Mesothelial cell of epicardium (in vitro differentiated cells): ENCODE measurements around the gene IDUA. TPM values are rescaled to one million over a fixed set of nuclear protein-coding genes. Genes with fewer than 3 reads are reported as not detected.

Source experiments
- DNase-seq, 2 experiments: peaks; one replicate each; pipeline ENCODE4 v3.0.0; 2021; ENCODE audit warnings: low spot score in 2 of 2; ENCODE audit not compliant: unreplicated experiment in 2 of 2
- H3K27ac Mint-ChIP-seq: 2 replicates; pipeline ENCODE4 v1.8.0; 2021; ENCODE audit warnings: mixed read lengths
- H3K27me3 Mint-ChIP-seq: 2 replicates; pipeline ENCODE4 v1.8.0; 2021; ENCODE audit warnings: low read depth, mixed read lengths
- H3K36me3 Mint-ChIP-seq: 2 replicates; pipeline ENCODE4 v1.8.0; 2021; ENCODE audit warnings: mixed read lengths
- H3K4me1 Mint-ChIP-seq: 2 replicates; pipeline ENCODE4 v1.8.0; 2021; ENCODE audit warnings: mixed read lengths
- H3K4me3 Mint-ChIP-seq: 2 replicates; pipeline ENCODE4 v1.8.0; 2021; ENCODE audit warnings: mild to moderate bottlenecking, moderate library complexity, mixed read lengths
- H3K9me3 Mint-ChIP-seq: 2 replicates; pipeline ENCODE4 v1.8.0; 2021; ENCODE audit warnings: mixed read lengths
- total RNA-seq: library from RNA; stranded (reverse); gene quantifications from 3 replicates; pipeline ENCODE4 v1.2.1, GENCODE V29; 2021
- TF ChIP-seq, protein P1 (sequence below): fragments of 200-600 bp; sonication (generic); IDR thresholded peaks from one replicate; pipeline ENCODE4 v1.5.0; 2021; ENCODE audit warnings: antibody characterized with exemption; ENCODE audit not compliant: unreplicated experiment

Gene IDUA
- total RNA-seq, 1 donor from 2014 or later: 68.6 TPM

DNA sequence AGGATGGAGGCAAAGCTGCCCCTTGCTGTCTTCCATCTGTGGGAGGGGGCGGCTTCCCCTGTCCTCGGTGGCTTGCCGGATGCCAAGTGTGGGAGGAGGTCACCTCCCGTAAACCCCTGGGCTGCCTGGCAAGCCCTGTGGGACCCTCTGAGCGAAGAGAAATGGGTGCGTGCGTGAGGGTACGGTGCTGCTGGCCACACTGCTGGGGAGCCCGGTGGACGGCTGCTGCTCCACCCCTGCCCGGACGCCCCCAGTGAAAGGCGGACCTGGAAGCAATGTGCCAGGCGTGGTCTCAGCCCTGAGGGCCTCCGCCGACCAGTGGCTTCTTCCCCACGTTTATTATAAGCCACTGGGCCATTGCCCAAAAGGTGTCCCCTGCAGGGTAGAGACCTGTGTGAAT lies 4.6 kb upstream of the IDUA start:
- Mint-ChIP-seq H3K27me3 (no peaks in the 10 kb centered on the region), H3K4me3 (no peak overlapping the region), H3K36me3 (no peaks in the 10 kb centered on the region), H3K9me3 (no peaks in the 10 kb centered on the region), H3K27ac (no peak overlapping the region), H3K4me1 (peaks cover 21% of the 10 kb centered on the region)
- DNase-seq: no peak
- TF ChIP-seq, protein P1, sequence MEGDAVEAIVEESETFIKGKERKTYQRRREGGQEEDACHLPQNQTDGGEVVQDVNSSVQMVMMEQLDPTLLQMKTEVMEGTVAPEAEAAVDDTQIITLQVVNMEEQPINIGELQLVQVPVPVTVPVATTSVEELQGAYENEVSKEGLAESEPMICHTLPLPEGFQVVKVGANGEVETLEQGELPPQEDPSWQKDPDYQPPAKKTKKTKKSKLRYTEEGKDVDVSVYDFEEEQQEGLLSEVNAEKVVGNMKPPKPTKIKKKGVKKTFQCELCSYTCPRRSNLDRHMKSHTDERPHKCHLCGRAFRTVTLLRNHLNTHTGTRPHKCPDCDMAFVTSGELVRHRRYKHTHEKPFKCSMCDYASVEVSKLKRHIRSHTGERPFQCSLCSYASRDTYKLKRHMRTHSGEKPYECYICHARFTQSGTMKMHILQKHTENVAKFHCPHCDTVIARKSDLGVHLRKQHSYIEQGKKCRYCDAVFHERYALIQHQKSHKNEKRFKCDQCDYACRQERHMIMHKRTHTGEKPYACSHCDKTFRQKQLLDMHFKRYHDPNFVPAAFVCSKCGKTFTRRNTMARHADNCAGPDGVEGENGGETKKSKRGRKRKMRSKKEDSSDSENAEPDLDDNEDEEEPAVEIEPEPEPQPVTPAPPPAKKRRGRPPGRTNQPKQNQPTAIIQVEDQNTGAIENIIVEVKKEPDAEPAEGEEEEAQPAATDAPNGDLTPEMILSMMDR: no peak

DNA sequence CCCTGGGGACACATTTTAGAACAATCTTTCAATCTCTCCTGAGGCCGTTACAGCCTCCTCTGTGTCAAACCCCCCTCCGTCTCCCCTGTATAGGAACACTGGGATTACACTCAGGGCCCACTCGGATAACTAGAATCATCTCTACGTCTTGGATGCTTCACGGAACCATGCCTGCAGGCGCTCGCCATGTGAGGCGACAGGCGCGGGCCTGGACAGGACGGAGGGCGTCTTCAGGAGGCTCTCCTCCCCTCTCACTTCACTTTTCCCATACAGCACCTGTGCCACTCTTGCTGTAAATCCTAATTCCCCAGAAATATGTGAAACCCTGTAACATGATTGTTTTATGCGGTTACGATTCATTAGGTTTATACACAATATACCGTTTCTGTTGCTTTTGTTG lies 4.0 kb upstream of the IDUA start:
- TF ChIP-seq, protein P1: no peak
- Mint-ChIP-seq H3K4me1 (peaks cover 23% of the 10 kb centered on the region), H3K27me3 (no peaks in the 10 kb centered on the region), H3K9me3 (no peaks in the 10 kb centered on the region), H3K36me3 (no peaks in the 10 kb centered on the region), H3K27ac (no peak overlapping the region), H3K4me3 (no peak overlapping the region)
- no peak for DNase-seq

DNA sequence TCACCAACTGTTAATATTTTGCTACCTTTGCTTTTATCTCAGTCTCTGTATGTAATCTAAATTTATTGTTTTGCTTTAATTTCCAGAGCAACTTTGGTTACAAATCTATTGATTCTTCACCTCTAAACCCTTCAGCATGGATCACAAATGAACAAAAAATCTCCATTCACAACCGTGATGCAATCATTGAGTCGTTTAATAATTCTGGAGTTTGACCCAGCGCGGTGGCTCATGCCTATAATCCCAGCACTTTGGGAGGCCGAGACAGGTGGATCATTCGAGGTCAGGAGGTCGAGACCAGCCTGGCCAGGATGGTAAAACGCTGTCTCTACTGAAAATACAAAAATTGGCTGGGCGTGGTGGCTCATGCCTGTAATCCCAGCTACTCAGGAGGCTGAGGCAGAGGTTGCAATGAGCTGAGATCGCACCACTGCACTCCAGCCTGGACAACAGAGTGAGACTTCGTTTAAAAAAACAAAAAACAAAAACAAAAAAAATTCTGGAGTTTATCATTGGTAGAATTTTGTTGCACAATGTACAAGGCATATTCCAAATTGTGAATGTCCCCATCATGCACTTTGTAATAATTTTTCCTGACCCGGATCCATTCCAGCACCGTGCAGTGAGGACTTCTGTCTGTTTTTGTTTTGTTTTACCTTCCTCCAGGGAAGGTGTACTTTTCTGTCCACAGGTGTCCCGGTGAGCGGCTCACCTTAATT lies 2.3 kb upstream of the IDUA start:
- no peaks in the 10 kb centered on the region for H3K36me3 Mint-ChIP-seq
- H3K4me1 Mint-ChIP-seq: peaks cover 21% of the 10 kb centered on the region
- no peaks in the 10 kb centered on the region for H3K9me3 Mint-ChIP-seq
- H3K4me3 Mint-ChIP-seq: peak overlapping the region; percentile 92
- H3K27ac Mint-ChIP-seq: no peak overlapping the region
- H3K27me3 Mint-ChIP-seq: no peaks in the 10 kb centered on the region
- TF ChIP-seq, protein P1: no peak
- no peak for DNase-seq

DNA sequence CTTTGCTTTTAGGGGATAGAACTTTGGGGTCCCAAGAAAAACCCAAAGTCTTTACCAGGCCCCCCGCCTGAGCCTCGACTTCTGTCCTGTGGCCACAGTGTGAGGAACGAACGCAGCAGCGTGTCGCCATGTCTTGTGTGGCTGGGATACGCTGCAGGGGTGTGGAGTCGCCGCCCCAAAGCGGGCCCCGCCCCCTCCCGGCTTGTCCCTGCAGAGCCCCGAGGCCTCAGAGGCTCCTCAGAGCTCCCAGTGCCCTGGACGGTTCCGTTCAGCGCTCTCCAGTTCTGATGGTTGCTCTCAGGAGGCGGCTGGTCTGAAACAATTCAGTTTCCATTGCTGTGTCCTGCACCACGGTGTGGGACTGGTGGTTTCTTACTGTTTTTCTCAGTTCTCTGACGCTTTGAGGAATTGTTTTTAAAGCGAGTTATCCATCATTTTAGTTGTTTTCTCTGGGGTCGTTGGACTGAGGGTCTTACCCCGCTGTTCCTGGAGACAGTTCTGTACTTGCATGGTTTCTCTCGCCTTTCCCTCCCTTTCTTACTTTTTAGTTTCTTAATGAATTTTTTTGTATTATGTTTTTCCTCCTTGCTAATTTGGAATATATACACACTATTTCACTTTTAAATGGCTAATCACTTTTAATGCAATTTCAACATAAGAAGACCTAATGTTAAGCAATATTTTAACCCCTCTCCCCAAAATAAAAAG lies 1.6 kb upstream of the IDUA start:
- peak in 1 of 2 experiments; percentile 75 for DNase-seq
- no peaks in the 10 kb centered on the region for H3K36me3 Mint-ChIP-seq

DNA sequence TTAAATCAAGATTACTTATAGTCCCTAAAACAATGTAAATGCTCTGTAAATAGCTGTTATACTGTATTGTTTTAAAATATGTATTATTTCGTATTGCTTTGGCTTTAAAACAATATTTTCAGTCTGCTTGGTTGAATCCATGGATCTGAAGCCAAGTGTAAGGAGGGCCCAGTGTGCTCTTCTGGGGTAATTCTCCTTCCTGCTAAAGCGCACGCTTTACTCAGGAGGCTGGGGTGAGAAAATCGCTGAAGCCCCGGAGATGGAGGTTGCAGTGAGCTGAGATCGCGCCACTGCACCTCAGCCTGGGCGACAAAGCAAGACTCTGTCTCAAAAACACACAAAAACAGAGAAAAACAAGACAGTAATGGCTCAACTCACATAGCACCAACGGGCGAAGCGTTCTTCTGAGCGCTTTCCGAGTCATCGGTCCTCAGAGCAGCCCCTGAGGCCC lies 391 bp upstream of the IDUA start:
- peak overlapping the region; percentile 89 for H3K27ac Mint-ChIP-seq
- no peak for DNase-seq
- no peaks in the 10 kb centered on the region for H3K9me3 Mint-ChIP-seq
- peaks cover 21% of the 10 kb centered on the region for H3K4me1 Mint-ChIP-seq
- H3K27me3 Mint-ChIP-seq: no peaks in the 10 kb centered on the region
- peak overlapping the region; percentile 92 for H3K4me3 Mint-ChIP-seq
- TF ChIP-seq, protein P1: no peak
- H3K36me3 Mint-ChIP-seq: no peaks in the 10 kb centered on the region

More for the DNA sequence above, 1.6 kb upstream of the IDUA start:
- H3K4me3 Mint-ChIP-seq: peak overlapping the region; percentile 92
- TF ChIP-seq, protein P1: no peak
- no peaks in the 10 kb centered on the region for H3K9me3 Mint-ChIP-seq
- H3K27me3 Mint-ChIP-seq: no peaks in the 10 kb centered on the region
- H3K4me1 Mint-ChIP-seq: peaks cover 21% of the 10 kb centered on the region
- no peak overlapping the region for H3K27ac Mint-ChIP-seq
